Bronchial epithelial cell (primary cell): ENCODE data around the gene CDKN2C. TPM values are rescaled to one million over a fixed set of nuclear protein-coding genes. Genes with fewer than 3 reads are reported as not detected.

ENCODE experiments used
- DNase-seq: peaks from one replicate; pipeline ENCODE4 v3.0.0-alpha.2; 2010; ENCODE audit warnings: low read depth
- FAIRE-seq: peaks from 2 replicates; lab custom pipeline; 2011; peaks lifted over from hg19 to GRCh38; lab: Jason Lieb, UNC
- H3K27me3 ChIP-seq: 2 replicates; pipeline ENCODE4 v1.5.1; 2011; ENCODE audit warnings: low read length; ENCODE audit not compliant: control insufficient read depth, insufficient read depth
- H3K36me3 ChIP-seq: 2 replicates; pipeline ENCODE4 v1.5.1; 2011; ENCODE audit warnings: low read length; ENCODE audit not compliant: control insufficient read depth, insufficient read depth
- H3K4me3 ChIP-seq: 2 replicates; pipeline ENCODE4 v1.5.1; 2011; ENCODE audit warnings: mild to moderate bottlenecking, low read depth, low read length, control low read depth
- CTCF ChIP-seq: IDR thresholded peaks from 2 replicates; pipeline ENCODE4 v1.5.1; 2011; ENCODE audit warnings: mild to moderate bottlenecking, moderate library complexity, low read length, control low read depth, inconsistent platforms; ENCODE audit not compliant: insufficient read depth, severe bottlenecking
- total RNA-seq: library from RNA; depleted of rRNA; stranded (reverse); fragments of >200 nt; gene quantifications from 2 replicates; pipeline ENCODE4 v1.2.1, GENCODE V29; 2014

Gene CDKN2C
- total RNA-seq, 1 donor from 2014 or later: 0.79 TPM

GRCh38 chr1:50986653-50987052 lies 16.6 kb downstream of the CDKN2C start:
- DNase-seq (no peak), FAIRE-seq (no peak)
- Histone ChIP-seq H3K4me3 (no peak overlapping the region), H3K36me3 (no peaks in the 10 kb centered on the region), H3K27me3 (no peaks in the 10 kb centered on the region)
- TF ChIP-seq CTCF: no peak

DNA sequence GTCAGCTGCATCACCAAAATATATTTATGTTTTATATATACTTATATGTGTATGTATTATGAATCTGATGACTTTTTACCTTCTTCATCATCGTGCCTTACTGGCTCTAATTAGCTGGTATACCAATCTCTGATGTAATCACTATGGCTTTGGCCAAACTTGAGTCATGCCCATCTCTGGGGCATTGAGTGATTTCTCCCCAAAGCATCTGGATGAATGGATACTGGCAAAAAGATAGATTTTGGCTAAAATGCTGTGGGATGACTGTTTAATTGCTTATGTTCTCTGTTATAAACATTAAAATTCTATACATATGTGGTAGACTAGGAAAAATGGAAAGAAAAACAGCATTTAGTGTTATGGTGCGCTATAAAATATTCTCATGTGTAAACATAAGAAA lies 19.6 kb downstream of the CDKN2C start:
- no peaks in the 10 kb centered on the region for H3K36me3 ChIP-seq
- no peak for FAIRE-seq
- H3K27me3 ChIP-seq: no peaks in the 10 kb centered on the region
- TF ChIP-seq CTCF: no peak
- DNase-seq: no peak
- no peak overlapping the region for H3K4me3 ChIP-seq

DNA sequence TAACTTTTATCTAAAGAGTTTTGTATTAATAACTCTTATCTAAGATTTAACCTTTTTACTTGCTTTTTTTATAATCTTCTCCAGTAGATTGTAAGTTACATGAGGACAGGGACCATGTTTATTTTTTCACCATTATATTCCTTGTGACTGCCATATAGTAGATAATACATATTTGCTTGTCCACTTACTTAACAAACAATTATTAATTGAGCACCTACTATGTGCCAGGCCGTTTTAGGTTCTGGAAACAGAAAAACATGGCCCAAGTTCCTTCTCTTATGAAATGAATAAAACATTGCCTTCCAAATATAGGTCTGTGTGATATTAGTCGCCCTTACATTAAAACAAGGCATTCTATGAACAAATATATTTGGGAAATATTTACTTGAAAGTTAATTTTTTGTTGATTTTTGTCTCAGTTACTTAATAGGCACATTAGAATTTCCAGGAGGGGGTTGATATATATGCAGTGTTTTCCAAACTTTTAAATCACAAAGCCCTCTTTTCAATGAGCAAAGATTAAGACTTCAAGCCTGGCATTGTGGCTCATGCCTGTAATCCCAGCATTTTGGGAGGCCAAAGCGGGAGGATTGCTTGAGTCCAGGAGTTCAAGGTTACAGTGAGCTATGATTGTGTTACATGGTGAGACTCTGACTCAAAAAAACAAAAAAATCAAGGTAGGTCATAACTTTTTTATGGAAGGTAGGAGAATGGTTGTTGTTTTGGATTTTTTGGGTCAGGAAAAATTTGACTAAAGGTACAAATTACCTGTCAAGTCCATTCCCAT lies 22.7 kb downstream of the CDKN2C start:
- Histone ChIP-seq H3K4me3 (no peak overlapping the region), H3K36me3 (no peaks in the 10 kb centered on the region), H3K27me3 (no peaks in the 10 kb centered on the region)
- FAIRE-seq (no peak), DNase-seq (no peak)
- TF ChIP-seq CTCF: no peak

- FAIRE-seq: no peak
These were observed 23.6 kb downstream of the CDKN2C start for GRCh38 chr1:50993645-50994044.

DNA sequence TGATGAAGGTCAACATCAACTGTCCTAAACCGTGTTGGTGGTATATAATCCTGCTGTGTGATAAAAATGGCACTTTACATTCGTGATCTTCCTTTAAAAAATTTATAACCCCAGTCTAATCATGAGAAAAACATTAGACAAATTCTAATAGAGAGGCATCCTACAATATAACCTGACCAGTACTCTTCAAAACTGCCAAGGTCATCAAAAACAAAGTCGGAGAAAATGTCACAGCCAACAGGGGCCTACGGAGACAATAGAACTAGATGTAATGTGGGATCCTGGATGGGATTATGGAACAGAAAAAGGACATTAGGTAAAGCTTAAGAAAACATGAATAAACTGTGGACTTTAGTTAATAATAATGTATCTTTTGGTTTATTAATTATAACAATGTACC lies 25.0 kb downstream of the CDKN2C start:
- no peaks in the 10 kb centered on the region for H3K36me3 ChIP-seq
- FAIRE-seq (no peak), DNase-seq (no peak)
- no peak overlapping the region for H3K4me3 ChIP-seq
- TF ChIP-seq CTCF: no peak
- no peaks in the 10 kb centered on the region for H3K27me3 ChIP-seq

More at GRCh38 chr1:50993645-50994044, 23.6 kb downstream of the CDKN2C start:
- TF ChIP-seq CTCF: no peak
- Histone ChIP-seq H3K27me3 (no peaks in the 10 kb centered on the region), H3K36me3 (no peaks in the 10 kb centered on the region), H3K4me3 (no peak overlapping the region)
- DNase-seq: no peak

DNA sequence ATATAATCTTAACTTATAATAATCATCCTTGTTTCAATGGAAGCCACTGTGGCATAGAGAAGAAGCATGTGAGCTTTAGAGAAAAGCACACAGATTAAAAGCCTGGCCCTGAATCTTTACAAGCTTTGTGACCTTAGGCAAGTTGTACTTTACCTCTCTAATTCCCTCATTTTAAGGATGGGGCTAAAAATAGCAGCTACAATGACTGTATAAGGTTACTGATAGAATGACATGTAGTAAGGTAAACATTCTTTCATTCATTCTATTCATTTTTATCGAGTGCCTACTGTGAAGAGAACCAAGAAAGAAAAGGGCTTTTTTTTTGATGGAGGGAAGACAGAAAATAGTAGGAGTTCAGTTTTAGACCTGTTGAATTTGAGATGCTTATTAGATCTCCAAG lies 25.6 kb downstream of the CDKN2C start:
- no peak for TF ChIP-seq CTCF
- no peaks in the 10 kb centered on the region for H3K27me3 ChIP-seq
- no peak overlapping the region for H3K4me3 ChIP-seq
- no peaks in the 10 kb centered on the region for H3K36me3 ChIP-seq
- no peak for FAIRE-seq
- no peak for DNase-seq
